Lower lobe of right lung (tissue), 2 donors: ENCODE data around the gene PPP6R1. TPM values are rescaled to one million over a fixed set of nuclear protein-coding genes. Genes with fewer than 3 reads are reported as not detected.

ENCODE experiments used
- ATAC-seq, 2 donors: fragments of 200-7000 bp; cut with Tn5 transposase; one replicate each; pipeline ENCODE4 v1.9.1; 2020 to 2022; ENCODE audit warnings: mild to moderate bottlenecking in 2 of 2, moderate library complexity in 2 of 2
- DNase-seq: peaks from one replicate; pipeline ENCODE4 v3.0.0-alpha.2; 2020
- H3K27ac ChIP-seq: fragments of 200-600 bp; one replicate; pipeline ENCODE4 v1.8.0; 2022
- H3K27me3 ChIP-seq: fragments of 200-600 bp; one replicate; pipeline ENCODE4 v1.8.0; 2022; ENCODE audit warnings: low read depth
- H3K36me3 ChIP-seq: fragments of 200-600 bp; one replicate; pipeline ENCODE4 v1.8.0; 2022; ENCODE audit warnings: mild to moderate bottlenecking
- H3K4me1 ChIP-seq: fragments of 200-600 bp; one replicate; pipeline ENCODE4 v1.8.0; 2022
- H3K4me3 ChIP-seq: fragments of 200-600 bp; one replicate; pipeline ENCODE4 v1.8.0; 2022; ENCODE audit warnings: mild to moderate bottlenecking
- H3K9me3 ChIP-seq: fragments of 200-600 bp; one replicate; pipeline ENCODE4 v1.8.0; 2022
- CTCF ChIP-seq: fragments of 200-600 bp; IDR thresholded peaks from one replicate; pipeline ENCODE4 v1.8.0; 2022; ENCODE audit warnings: antibody characterized with exemption, mild to moderate bottlenecking
- intact Hi-C: fragments of 100-400 bp; cut with DNase I; formaldehyde crosslinking; loops from one replicate; pipeline ENCODE4 v1.11.0; 2022
- total RNA-seq: library from RNA; stranded (reverse); fragmentation: NEBNext Ultra II Directional; extraction: Animal tissue kit (Norgen Biotek cat#: 25700); gene quantifications from one replicate; pipeline ENCODE4 v1.2.1, GENCODE V29; 2021
- donor health status: DM: no; HTN: yes; CAD: no; lungs with severe emphysema.

The PPP6R1 gene
- total RNA-seq, 1 donor from 2014 or later = 69.1 TPM

DNA sequence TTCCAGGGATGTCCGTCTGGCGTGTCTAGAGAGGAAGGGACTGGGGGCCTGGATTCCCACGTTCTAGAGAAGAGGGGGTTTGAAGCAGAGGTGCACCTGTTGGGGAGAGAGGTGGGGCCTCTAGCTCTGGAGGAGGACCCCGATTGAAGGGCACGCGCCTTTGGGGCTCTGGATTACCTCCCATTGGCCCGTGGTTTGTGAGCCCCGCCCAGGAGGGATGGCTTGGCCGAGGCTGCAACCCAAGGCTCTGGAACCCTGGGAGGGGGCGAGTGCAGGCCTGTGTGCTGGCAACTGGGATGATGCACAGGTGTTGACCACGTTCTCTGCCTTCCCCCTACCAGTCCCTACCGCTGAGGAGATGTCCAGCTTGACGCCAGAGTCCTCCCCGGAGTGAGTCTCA is 46.2 kb upstream of the PPP6R1 start:
- Histone ChIP-seq H3K4me3 (no peak overlapping the region), H3K9me3 (no peaks in the 10 kb centered on the region), H3K27me3 (no peaks in the 10 kb centered on the region), H3K36me3 (no peaks in the 10 kb centered on the region), H3K27ac (no peak overlapping the region), H3K4me1 (peaks cover 8% of the 10 kb centered on the region)
- TF ChIP-seq CTCF = no peak
- no peak for ATAC-seq
- DNase-seq = no peak
- intact Hi-C loops = no loop called here

- ATAC-seq (peak in 1 of 2 donors; percentile 5), DNase-seq (no peak)
- H3K4me3 ChIP-seq = no peak overlapping the region
- no peaks in the 10 kb centered on the region for H3K27me3 ChIP-seq
- no peaks in the 10 kb centered on the region for H3K9me3 ChIP-seq
- no peak overlapping the region for H3K27ac ChIP-seq
- intact Hi-C loops = no loop called here
- H3K36me3 ChIP-seq = no peaks in the 10 kb centered on the region
- peaks cover 8% of the 10 kb centered on the region for H3K4me1 ChIP-seq
- TF ChIP-seq CTCF = no peak
Measured at GRCh38 chr19:55304279-55304978, 45.6 kb upstream of the PPP6R1 start.

DNA sequence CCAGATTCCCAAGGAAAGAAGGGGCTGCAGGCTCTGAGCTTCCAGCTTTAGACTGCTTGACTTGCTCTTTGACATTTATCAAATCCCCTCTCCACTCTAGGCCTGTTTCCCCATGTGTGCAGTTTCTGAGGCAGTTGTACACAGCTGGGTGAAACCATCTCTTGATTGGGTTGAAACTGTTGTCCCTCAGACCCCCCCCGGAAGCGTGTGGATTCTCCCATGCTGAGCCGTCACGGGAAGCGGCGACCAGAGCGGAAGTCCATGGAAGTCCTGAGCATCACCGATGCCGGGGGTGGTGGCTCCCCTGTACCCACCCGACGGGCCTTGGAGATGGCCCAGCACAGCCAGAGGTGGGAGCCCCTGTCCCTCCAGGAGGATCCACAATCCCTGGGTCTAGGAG is 44.7 kb upstream of the PPP6R1 start:
- Histone ChIP-seq H3K36me3 (no peaks in the 10 kb centered on the region), H3K27ac (no peak overlapping the region), H3K4me3 (no peak overlapping the region), H3K4me1 (peaks cover 8% of the 10 kb centered on the region), H3K9me3 (no peaks in the 10 kb centered on the region), H3K27me3 (no peaks in the 10 kb centered on the region)
- intact Hi-C loops = no loop called here
- no peak for TF ChIP-seq CTCF
- no peak for ATAC-seq
- DNase-seq = no peak

DNA sequence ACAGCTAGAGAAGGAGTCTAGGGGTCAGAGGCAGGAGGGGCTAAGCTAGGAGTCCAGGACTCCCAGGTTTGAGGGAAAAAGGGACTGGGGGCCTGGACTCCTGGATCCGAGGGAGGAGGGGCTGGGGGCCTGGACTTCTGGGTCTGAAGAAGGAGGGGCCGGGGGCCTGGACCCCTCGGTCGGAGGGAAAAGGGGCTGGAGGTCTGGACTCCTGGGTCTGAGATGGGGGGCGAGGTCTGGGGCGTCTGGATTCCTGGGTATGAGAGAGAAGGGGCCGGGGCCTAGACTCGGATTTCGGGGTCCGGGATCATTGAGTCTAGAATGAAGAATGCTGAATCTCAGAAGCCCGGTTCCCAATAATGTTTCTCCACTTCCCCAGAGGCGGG is 43.5 kb upstream of the PPP6R1 start:
- H3K4me3 ChIP-seq = no peak overlapping the region
- no peak overlapping the region for H3K27ac ChIP-seq
- H3K27me3 ChIP-seq = no peaks in the 10 kb centered on the region
- ATAC-seq = no peak
- no peak for TF ChIP-seq CTCF
- H3K9me3 ChIP-seq = no peaks in the 10 kb centered on the region
- H3K36me3 ChIP-seq = no peaks in the 10 kb centered on the region
- peaks cover 8% of the 10 kb centered on the region for H3K4me1 ChIP-seq
- intact Hi-C loops = no loop called here
- DNase-seq = no peak

- H3K27me3 ChIP-seq = no peaks in the 10 kb centered on the region
- intact Hi-C loops = no loop called here
- no peaks in the 10 kb centered on the region for H3K9me3 ChIP-seq
- H3K36me3 ChIP-seq = no peaks in the 10 kb centered on the region
- no peak overlapping the region for H3K27ac ChIP-seq
- H3K4me1 ChIP-seq = peaks cover 8% of the 10 kb centered on the region
- DNase-seq = peak; percentile 92
- peak overlapping the region; percentile 43 for H3K4me3 ChIP-seq
- peak; percentile 98 for TF ChIP-seq CTCF
- ATAC-seq = peak; percentile 94 to 95
Measured at GRCh38 chr19:55301459-55302317, 42.9 kb upstream of the PPP6R1 start.
